HG02943 (cell line): ENCODE measurements around the gene SNAPC2.

ENCODE experiments used
- ATAC-seq: cut with Tn5 transposase; IDR thresholded peaks from one replicate; pipeline ENCODE4 v1.9.1; 2021; ENCODE audit warnings: mild to moderate bottlenecking, low read depth, moderate library complexity; ENCODE audit not compliant: unreplicated experiment

SNAPC2 gene, protein sequence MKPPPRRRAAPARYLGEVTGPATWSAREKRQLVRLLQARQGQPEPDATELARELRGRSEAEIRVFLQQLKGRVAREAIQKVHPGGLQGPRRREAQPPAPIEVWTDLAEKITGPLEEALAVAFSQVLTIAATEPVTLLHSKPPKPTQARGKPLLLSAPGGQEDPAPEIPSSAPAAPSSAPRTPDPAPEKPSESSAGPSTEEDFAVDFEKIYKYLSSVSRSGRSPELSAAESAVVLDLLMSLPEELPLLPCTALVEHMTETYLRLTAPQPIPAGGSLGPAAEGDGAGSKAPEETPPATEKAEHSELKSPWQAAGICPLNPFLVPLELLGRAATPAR

DNA sequence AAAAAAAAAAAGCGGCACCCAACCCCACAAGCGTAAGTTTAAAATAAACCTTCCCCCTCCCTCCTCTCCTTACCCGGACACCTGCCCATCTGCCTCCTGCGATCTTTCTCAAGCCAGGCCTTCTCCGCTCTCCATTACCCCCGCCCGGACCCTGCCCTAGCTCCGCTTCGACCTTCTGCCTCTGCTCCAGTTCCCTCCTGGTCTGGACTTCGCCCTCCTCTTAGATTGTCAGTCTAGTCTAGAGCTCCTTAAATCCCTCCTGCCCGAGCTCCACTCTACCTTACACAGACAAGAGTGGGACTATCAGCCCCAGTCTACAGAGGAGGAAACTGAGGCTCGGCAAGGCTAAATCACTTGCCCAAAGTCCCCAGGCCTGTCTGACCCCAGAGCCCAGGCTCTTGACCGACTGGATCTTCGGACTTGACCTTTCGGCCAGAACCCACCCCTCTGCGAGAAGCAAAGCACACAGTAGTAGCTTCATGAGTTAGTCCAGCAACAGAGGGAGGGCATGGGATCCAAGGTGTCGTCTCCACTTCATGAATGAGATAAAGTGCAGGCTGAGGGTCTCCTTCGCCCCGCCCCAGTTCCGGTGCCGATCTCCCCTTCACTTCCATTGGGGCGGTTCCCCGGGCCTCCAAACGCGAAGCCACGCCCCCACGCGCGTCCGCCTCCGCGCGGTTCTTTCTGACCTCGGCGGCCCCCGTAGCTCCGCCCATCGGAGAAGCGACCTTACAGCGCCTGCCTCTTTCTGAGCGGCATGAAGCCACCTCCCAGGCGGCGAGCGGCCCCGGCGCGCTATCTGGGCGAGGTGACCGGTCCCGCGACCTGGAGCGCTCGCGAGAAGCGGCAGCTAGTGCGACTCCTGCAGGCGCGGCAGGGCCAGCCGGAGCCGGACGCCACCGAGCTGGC, at the start of gene SNAPC2:
TSS of gene SNAPC2 (plus strand) at position 729 of the 909 bp plus-strand sequence. CDS start at position 758, 29 bp downstream.
- peak; percentile 52 for ATAC-seq

DNA sequence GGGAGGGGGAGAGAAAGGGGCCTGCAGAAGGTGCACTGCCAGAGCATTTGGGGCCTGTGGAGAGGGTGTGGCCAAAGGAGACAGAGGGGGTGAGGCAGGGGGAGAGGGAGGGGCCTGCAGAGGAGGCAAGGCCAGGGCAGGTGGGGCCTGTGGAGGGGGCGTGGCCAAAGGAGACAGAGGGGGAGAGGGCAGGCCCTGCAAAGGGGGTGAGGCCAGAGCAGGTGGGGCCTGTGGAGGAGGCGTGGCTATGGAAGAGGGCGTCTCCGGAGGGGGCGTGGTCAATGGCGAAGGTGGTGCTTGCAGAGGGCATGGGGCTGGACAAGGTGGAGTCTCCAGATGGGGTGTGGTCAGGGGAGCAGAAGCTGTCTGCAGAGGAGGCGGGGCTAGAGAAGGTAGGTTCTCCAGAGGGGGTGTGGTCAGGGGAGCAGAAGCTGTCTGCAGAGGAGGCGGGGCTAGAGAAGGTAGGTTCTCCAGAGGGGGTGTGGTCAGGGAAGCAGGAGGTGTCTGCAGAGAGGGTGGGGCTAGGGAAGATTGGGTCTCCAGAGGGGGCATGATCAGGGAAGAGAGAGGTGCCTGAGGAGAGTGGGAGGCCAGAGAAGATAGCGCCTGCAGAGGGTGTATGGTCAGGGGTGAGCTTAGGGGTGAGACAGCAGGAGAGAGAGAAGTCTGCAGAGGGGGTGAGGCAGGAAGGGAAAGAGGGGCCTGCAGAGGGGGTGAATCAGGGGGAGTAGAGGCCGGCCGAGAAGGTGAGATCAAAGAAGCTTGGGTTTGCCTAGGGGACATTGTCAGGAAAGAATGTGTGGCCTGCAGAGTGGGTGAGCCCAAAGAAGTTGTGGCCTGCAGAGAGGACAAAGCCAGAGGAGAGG, 49.3 kb upstream of the SNAPC2 start:
- ATAC-seq, result no peak

DNA sequence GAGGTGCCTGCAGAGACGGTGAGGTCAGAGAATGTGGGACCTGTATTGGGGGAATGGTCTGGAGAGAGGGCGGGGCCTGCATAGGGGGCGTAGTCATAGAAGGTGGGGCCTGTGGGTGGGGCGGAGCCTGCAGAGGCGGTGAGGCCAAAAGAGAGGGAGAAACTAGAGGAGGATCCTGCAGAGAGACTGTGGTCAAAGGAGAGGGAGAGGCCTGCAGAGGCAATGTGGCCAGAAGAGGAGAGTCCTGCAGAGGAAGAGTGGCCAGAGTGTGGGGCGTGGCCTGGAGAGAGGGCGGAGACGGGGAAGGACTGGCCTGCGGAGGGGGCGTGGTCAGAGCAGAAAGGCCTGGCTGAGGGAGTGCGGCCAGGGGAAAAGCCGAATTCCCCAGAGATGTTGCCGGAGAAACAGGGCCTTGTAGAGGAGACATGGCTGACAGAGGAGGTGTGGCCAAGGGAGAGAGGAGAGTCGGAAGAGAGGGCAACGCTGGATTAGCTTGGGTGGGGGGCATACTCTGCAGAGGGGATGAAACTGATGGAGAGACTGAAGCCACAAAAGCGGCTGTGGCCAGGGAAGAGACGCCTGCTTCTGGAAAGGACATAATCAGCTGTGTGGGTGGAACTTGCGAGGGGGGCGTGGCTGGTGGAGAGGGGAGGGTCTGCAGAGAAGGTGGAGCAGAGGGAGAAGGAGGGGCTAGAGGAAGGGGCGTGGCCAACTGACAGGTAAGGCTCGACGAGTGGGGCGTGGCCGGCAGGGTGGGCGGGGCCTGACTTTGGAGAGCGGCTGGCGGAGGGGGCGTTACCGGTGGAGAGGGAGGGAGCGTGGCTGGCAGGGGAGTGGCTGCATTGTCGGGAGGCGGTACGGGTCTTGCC, 48.5 kb upstream of the SNAPC2 start:
- ATAC-seq, result no peak

DNA sequence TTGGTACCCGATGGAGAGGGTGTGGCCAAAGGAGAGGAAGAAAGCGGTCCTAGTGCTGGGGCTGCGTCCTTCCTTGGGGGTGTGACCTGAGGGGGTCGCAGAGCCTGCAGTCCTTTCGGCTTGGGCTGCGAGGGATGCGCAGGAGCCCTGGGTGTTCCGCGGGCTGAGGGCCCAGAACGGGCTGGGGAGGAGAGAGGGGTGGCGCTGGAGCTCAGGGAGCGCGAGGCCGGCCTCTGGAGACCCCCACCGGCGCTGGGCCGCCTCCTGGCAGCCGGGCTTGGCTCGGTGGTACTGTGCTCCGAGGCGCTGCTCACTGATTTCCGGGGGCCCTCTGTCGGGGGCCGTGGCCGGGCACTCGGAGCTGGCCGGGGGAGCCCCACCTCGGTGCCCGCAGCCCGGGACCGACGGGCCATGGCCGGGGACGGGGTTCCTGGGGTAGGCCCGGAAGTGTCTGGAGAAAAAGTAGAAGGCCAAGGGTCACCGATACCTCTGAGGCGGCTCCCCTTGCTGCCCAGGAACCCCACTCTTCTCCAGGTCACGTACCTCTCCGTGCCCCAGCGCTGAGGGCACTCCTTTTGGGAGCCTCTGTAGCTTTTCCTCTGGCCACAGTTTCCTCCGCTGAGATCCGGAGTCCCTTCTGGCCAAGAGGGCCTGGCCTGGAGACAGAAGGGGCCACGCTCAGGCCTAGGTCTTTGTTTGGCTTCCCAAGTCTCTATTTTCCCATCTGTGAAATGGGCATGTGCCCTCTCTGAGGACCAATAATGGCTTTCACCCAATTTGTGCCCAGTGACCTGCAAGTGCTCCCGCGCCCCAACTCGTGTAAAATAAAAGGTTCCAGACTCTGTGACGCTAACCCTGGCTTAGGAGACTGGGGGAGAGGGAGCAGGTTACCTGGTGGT, 47.6 kb upstream of the SNAPC2 start:
- no peak for ATAC-seq

DNA sequence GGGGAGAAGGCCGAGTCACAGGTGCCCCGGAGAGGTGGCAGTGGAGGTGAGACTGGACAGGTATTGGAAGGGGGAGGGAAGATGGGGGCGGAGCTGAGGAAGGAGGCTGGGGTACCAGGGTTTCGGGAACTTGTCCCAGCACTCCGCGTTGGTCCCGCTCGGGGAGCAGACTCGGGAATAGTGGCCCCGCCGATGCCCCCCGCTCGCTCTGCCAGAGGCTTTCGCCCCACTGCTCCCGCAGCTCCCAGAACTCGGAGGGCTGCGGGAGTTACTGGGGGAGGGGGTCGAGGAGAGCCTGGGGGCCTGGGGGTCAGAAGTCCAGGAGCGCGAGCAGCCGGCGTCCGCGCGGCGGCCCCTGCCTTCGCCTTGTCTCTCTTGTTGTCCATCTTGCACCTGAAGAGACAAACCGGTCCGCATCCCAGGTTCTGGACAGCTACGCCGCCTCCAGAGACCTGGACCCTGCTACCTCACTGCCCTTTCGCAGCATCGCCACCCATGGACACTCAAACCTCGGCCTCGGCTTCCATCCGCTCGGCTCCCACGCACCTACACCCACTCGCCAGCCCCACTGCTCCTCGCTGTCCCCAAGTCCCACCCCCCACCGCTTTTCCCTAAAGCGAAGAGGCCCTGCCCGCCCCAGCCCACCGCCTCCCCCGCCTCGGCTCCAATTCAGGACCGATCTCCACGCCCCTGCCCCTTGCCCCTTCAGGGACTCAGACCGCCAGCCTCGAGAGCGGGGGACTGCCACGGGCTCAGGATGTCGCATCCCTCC, 46.6 kb upstream of the SNAPC2 start:
- ATAC-seq, result no peak

DNA sequence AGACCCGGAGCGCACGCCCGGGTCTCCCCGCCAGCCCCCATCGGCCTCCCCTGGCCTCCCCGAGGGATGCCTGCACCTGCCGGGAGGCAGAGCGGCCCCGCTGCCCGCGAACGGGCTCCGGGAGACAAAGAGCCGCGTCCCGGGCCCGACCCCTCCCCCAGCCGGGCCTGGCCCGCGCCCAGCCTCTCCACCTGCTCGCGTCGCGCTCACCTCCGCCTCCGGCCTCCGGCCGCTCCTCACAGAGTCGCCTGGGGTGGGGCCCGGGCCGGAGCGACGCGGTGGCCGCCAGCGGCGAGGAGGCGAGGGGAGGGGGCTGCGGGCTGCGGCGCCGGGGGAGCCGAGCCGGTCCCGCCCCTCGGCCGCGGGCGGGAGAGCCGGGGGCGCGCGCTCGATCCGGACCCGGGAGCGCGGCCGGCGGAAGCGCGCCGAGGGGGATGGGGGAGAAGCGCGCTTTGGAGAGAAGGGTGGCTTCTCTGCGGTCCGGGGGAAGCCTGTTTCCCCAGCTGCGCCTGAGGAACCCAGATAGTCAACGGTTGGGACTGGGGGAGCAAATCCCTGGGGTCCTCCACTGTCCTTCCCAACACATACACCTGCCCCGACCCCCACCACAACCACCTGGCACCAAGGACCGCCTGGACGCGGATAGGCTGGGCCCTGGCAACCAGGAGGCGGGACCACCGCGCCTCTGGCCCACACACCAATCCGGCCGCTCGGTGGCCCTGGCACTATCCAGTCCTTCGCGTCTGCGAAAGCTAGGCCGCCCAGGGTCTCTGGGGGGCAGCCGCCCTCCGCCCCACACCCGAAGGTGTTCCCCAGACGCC, 45.9 kb upstream of the SNAPC2 start, which contains the start of gene PRR36:
TSS of gene PRR36 (minus strand) at position 315 of the 821 bp plus-strand sequence. CDS start 701 bp downstream, outside the sequence.
- ATAC-seq, result no peak

DNA sequence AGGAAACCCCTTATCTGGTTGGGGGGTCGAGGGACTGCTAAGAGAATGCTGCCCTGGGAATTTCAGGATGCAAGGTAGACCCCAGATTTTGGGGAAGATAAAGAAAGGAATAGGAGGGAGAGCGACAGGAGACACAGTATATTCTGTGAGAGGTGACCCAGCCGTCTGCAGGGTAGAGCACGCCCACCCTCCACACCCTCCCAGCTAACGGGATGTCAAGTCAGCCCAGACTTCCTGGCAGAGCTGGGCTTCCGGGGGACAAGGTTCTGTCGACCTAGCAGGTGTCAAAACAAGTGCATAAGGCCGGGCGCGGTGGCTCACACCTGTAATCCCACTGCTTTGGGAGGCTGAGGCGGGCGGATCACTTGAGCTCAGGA, 45.3 kb upstream of the SNAPC2 start:
- ATAC-seq, result no peak

DNA sequence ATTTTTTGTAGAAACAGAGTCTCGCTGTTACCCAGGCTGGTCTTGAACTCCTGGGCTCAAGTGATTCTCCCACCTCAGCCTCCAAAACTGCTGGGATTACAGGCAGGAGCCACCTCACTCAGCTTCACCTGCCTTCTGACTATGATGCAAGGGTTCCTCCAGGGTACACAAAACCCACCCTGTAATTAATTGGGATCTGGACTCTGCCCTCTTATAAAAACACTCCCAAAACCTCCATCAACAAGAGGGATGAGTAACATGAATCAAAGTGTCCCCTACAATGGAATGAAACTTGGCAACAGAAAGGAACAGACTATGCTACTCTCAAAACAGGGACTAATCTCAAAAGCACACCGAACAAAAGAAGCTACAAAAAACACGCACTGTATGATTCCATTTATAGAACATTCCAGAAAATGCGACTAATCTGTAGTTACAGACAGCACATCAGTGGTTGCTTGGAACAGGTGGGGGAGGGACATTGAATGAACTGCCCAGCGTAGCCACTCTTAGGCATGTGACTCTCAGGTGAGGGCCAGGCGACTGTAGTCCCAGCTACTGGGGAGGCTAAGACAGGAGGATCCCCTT, 42.8 kb upstream of the SNAPC2 start:
- no peak for ATAC-seq

DNA sequence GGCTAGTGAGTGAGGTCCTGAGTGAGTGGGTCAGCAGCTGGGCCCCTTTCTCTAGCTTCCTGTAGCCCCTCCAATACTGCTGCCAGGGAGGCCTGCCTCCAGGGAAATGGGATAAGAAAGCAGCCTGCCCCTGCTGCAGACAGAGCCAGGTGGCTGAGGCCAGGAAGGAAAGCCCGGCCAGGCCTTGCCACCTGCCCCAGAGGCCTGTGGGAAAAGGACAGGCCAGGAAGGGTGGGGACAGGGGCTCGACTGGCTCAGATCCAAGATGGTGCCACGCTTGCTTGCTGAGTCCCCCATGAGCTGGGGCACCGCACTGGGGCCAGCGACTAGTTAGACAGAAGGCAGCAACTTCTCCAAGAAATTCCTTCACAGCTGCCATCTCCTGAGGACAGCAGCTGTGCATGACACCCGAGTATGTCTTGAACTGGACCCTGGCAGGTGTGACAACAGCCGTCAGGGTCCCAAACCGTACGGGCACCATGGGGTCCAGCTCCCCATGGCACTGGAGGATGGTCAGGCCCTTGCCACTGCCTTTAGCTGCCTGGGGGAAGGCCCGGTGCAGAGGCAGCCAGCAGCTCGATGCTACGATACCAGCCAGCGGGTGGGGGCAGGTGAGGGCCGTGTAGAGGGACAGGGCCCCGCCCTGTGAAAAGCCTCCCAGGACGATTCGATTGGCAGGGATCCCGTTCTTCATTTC, 40.9 kb upstream of the SNAPC2 start:
- ATAC-seq, result no peak

DNA sequence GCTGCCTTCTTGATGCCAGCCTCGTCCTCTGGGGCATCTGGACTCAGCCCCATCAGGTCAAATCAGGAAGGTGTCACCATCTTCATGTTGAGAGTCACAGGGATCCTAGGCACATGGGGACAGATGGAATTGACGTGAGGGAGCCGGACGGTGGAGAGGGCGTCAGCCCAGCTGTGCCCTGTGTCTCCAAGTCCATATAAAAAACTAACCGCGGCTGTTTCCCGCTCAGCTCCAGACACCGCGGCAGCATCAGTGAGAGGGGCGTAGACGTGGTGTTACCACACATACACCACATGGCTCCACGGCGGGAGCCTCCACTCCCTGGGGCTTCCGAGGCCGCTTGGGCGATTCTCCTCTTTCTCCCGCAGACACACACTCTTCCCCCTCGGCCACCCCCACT, 40.3 kb upstream of the SNAPC2 start:
- no peak for ATAC-seq

DNA sequence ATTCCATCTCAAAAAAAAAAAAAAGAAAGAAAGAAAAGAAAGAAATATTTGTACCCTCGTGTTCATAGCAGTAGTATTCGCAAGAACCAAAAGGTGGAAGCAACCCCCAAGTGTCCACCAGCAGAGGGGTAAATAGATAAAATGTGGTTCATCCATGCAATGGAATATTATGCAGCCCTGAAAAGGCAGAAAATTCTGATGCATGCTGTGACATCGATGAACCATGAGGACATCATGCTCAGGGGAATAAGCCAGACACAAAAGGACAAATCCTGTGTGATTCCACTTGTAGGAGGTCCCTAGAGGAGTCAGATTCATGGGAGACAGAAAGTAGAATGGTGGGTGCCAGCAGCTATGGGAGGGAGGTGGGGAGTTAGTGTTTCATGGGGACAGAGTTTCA, 38.2 kb upstream of the SNAPC2 start:
- ATAC-seq, result no peak

DNA sequence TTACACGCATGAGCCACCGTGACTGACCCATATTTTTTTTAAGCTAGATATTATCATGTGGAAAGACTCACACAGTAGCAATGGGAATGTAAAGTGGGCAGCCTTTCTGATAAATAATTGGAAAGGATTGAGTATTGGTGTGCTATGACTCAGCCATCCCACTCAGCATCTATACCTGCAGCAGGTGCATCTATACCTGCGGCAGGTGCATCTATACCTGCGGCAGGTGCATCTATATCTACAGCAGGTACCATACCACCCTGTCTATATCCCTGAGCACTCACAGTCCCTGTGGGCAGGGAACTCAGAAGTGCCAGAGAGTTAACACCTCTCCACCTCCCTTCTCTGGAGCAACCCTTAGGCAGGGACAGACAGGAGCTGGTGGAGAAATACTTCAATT, 37.0 kb upstream of the SNAPC2 start:
- no peak for ATAC-seq

DNA sequence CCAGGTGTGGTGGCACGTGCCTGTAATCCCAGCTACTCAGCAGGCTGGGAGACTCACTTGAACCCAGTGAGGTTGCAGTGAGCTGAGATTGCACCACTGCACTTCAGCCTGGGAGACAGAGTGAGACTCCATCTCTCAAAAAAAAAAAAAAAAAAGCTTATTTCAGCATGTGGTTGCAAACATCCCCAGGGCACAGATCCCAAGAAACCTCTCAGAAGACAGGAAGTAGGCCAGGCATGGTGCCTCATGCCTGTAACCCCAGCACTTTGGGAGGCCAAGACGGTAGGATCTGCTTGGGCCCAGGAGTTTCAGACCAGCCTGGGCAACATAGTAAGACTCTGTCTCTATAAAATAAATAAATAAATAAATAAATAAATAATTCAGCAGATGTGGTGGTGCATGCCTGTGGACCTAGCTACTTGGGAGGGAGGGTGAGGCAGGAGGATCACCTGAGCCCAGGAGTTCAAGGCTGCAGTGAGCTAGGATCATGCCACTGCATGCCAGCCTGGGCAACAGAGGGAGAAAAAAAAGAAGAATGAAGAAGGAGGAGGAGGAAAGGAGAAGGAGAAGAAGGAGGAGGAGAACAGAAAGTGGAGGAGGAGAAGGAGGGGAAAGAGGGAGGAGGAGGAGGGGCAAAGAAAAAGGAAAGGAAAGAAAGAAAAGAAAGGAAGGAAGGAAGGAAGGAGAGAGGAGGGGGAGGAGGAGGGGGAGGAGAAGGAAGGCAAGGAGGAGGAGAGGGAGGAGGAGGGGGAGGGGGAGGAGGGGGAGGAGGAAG, 36.2 kb upstream of the SNAPC2 start:
- no peak for ATAC-seq

DNA sequence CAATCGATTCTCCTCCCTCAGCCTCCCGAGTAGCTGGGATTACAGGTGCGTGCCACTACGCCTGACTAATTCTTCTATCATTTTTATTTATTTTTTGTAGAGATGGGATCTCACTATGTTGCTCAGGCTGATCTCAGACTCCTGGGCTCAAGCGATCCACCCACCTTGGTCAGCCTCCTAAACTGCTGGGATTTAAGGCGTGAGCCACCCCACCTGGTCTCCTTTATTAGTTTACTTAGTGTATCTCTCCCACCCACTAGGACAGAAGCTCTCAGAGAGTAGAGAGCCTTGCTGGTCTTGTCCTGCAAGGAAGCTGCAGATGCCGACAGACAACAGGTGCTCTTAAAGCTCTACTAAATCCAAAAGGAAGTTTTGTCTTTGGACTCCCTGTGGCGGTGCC, 34.3 kb upstream of the SNAPC2 start:
- ATAC-seq, result no peak

DNA sequence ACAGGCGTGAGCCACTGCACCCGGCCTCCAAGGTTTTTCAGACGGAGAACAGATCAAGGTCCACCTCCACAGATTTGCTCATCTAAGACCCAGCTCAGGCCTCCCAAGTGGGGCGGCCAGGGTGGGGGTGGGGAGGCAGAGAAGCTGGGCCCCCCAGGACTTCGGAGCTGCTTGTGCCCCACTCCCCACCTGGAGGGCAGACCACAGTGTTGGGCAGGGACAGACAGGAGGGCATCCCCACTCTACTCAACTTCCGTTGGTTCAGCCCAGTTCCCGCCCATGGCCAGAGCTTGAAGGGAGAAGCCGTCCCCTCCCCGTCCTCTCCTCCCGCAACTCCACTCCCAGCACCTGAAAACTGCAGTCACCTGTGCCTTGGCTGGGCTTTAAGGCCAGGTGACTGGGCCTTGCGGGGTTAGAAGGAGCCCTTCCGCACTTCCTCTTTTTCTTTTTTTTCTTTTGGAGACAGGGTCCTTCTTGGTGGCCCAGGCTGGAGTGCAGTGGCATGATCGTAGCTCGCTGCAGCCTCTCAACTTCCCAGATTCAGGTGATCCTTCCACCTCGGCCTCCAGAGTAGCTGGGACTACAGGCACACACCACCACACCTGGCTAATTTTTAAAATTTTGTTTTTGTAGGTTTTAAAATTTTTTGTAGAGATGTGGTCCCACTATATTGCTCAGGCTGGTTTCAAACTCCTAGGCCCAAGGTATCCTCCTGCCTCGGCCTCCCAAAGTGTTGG, 32.6 kb upstream of the SNAPC2 start:
- ATAC-seq, result no peak
